K562 (cell line): ENCODE results near the gene TTC13. TPM values are rescaled to one million over a fixed set of nuclear protein-coding genes. Genes with fewer than 3 reads are reported as not detected.
A peak's percentile ranks its signal among the peaks of the same experiment; 100 is the strongest.

Source experiments
- AFF4 ChIP-seq: sonication (generic); formaldehyde crosslinking; IDR thresholded peaks from 2 replicates; pipeline ENCODE4 v1.8.0; 2023; ENCODE audit warnings: mild to moderate bottlenecking, missing genetic modification reagents
- CTCF ChIP-seq, 3 experiments: IDR thresholded peaks in 2 of 3; conservative IDR thresholded peaks in 1 of 3; 2 replicates each; pipeline ENCODE4 v1.5.1; 2011 to 2012; ENCODE audit warnings: low read length in 3 of 3, mild to moderate bottlenecking in 3 of 3, control low read depth in 2 of 3, improper control_type of control experiment in 1 of 3, inconsistent platforms in 1 of 3, low read depth in 1 of 3, mixed read lengths in 1 of 3, moderate library complexity in 1 of 3; ENCODE audit not compliant: insufficient read depth in 2 of 3
- DIDO1 ChIP-seq: fragments of 450-650 bp; IDR thresholded peaks from 2 replicates; pipeline ENCODE4 v1.6.1; 2016; ENCODE audit warnings: low read depth, missing biosample characterization, missing genetic modification characterization
- DLX4 ChIP-seq: fragments of 250-450 bp; sonication (Bioruptor Pico); IDR thresholded peaks from 2 replicates; pipeline ENCODE4 v1.6.1; 2021; ENCODE audit warnings: mild to moderate bottlenecking
- ESRRB ChIP-seq: fragments of 250-450 bp; sonication (Bioruptor Pico); IDR thresholded peaks from 2 replicates; pipeline ENCODE4 v1.5.0; 2020; ENCODE audit warnings: mild to moderate bottlenecking, moderate library complexity, borderline replicate concordance
- HNRNPK ChIP-seq: fragments of 200-400 bp; formaldehyde crosslinking; IDR thresholded peaks from one replicate; pipeline ENCODE4 v1.6.1; 2018; ENCODE audit warnings: mild to moderate bottlenecking, low read depth, low read length; ENCODE audit not compliant: poor library complexity, severe bottlenecking
- MCM7 ChIP-seq, 2 experiments: fragments of 450-650 bp; IDR thresholded peaks; 2 replicates each; pipeline ENCODE4 v1.6.1; 2016 to 2018
- NRF1 ChIP-seq, 2 experiments: fragments of 450-650 bp; IDR thresholded peaks in 1 of 2; conservative IDR thresholded peaks in 1 of 2; 2 replicates each; pipeline ENCODE4 v1.6.1; 2014; ENCODE audit warnings: mild to moderate bottlenecking in 2 of 2
- SMAD3 ChIP-seq: fragments of 450-650 bp; formaldehyde crosslinking; conservative IDR thresholded peaks from 2 replicates; pipeline ENCODE4 v1.4.0; 2020; ENCODE audit warnings: mild to moderate bottlenecking
- SMC3 ChIP-seq: conservative IDR thresholded peaks from 2 replicates; pipeline ENCODE4 v1.6.1; 2011; ENCODE audit warnings: low read depth, low read length, improper control_type of control experiment; ENCODE audit not compliant: insufficient read depth
- SRF ChIP-seq, 2 experiments: fragments of 250-450, 450-650 bp in 1 of 2; sonication (Bioruptor Pico) in 1 of 2; sonication (generic) in 1 of 2; formaldehyde crosslinking; IDR thresholded peaks; 2 replicates each; pipeline versions ENCODE4 v1.5.0 to v1.5.1; 2020 to 2022; ENCODE audit warnings: mild to moderate bottlenecking in 1 of 2, missing genetic modification reagents in 1 of 2
- TCF3 ChIP-seq: sonication (generic); formaldehyde crosslinking; IDR thresholded peaks from 2 replicates; pipeline ENCODE4 v1.4.0; 2020; ENCODE audit warnings: mild to moderate bottlenecking, missing genetic modification reagents
- XRCC5 ChIP-seq: fragments of 200-400 bp; formaldehyde crosslinking; IDR thresholded peaks from 2 replicates; pipeline ENCODE4 v1.6.1; 2017; ENCODE audit warnings: low read depth, mild to moderate bottlenecking, low read length
- ZNF23 ChIP-seq: fragments of 250-450 bp; sonication (Bioruptor Pico); IDR thresholded peaks from 2 replicates; pipeline ENCODE4 v1.4.0; 2020; ENCODE audit warnings: mild to moderate bottlenecking
- ZNF668 ChIP-seq: fragments of 250-450 bp; sonication (Bioruptor Pico); IDR thresholded peaks from 2 replicates; pipeline ENCODE4 v1.8.0; 2022; ENCODE audit warnings: mild to moderate bottlenecking, inconsistent platforms
- polyA plus RNA-seq, 8 experiments: library from polyadenylated mRNA; depleted of rRNA in 4 of 8; stranded (reverse) in 5 of 8; unstranded in 3 of 8; fragments of >200 nt; fragmentation: Nextera tagmentation in 2 of 8; fragmentation: Illumina TruSeq in 1 of 8; extraction: Ambion mirVana in 2 of 8; extraction: Trizol in 1 of 8; gene quantifications; 2 replicates each; pipeline versions ENCODE4 v1.2.1 to v1.2.3, GENCODE V29; 2011 to 2014; ENCODE audit warnings: inconsistent platforms in 1 of 8, missing spikeins in 1 of 8
- total RNA-seq, 7 experiments: library from RNA; depleted of rRNA in 6 of 7; stranded (reverse); fragments of >200 nt in 6 of 7; fragmentation: Illumina TruSeq in 2 of 7; extraction: Trizol in 2 of 7; gene quantifications; 2 replicates each; pipeline versions ENCODE4 v1.2.1 to v1.2.3, GENCODE V29; 2011 to 2021; ENCODE audit warnings: low replicate concordance in 1 of 7
- TF ChIP-seq, protein P1 (sequence below), 2 experiments: IDR thresholded peaks in 1 of 2; conservative IDR thresholded peaks in 1 of 2; 2 replicates each; pipeline ENCODE4 v1.6.1; 2016; ENCODE audit warnings: low read depth in 2 of 2, mild to moderate bottlenecking in 1 of 2, missing compliant biosample characterization in 1 of 2, missing genetic modification characterization in 1 of 2, moderate library complexity in 1 of 2

TTC13 gene
- total and polyA plus RNA-seq, 9 of the 15 experiments (the other 6 are each of a cell fraction or from before 2014, with no cell fraction given), result 1.7 to 13.8 (median 9.6) TPM

- TF ChIP-seq, protein P1, sequence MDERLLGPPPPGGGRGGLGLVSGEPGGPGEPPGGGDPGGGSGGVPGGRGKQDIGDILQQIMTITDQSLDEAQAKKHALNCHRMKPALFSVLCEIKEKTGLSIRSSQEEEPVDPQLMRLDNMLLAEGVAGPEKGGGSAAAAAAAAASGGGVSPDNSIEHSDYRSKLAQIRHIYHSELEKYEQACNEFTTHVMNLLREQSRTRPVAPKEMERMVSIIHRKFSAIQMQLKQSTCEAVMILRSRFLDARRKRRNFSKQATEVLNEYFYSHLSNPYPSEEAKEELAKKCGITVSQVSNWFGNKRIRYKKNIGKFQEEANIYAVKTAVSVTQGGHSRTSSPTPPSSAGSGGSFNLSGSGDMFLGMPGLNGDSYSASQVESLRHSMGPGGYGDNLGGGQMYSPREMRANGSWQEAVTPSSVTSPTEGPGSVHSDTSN (CRISPR knock-in tag; IDR thresholded peaks at IDR 0.05; ENCODE audit: low read depth), result no peak
- TF ChIP-seq, protein P1 (tag; conservative IDR thresholded peaks at IDR 0.05; ENCODE audit: low read depth), result no peak
- TF ChIP-seq MCM7 (IDR thresholded peaks at IDR 0.05) (no peak), ZNF23 (CRISPR knock-in tag) (no peak), XRCC5 (0 out of 2 replicates have a peak, but pooled peaks have one; percentile 63), ESRRB (CRISPR knock-in tag) (no peak), DIDO1 (tag) (no peak), ZNF668 (no peak; the same call in 1 of the 2 replicates), SMC3 (peak; percentile 68), CTCF (IDR thresholded peaks at IDR 0.05 in 2 of 3, conservative IDR thresholded peaks at IDR 0.05 in 1 of 3; ENCODE audit: insufficient read depth in 2 of 3, low read depth in 1 of 3, low read length in 3 of 3) (peak; percentile 76 to 92 (median 84)), DLX4 (CRISPR knock-in tag) (no peak), NRF1 (conservative IDR thresholded peaks at IDR 0.05 in 1 of 2, IDR thresholded peaks at IDR 0.05 in 1 of 2) (no peak), SRF (CRISPR knock-in tag; IDR thresholded peaks at IDR 0.05) (no peak), AFF4 (CRISPR knock-in tag) (no peak), HNRNPK (no peak), TCF3 (CRISPR knock-in tag) (peak; percentile 40; the same call in 1 of the 2 replicates), SMAD3 (no peak)
Observed at GRCh38 chr1:230917284-230918135, 61.2 kb downstream of the TTC13 start (continued).
